WTC11 (cell line): ENCODE data around the gene SETD7.

ENCODE experiments used
- ATF1 ChIP-seq: sonication (generic); formaldehyde crosslinking; IDR thresholded peaks from 2 replicates; pipeline ENCODE4 v1.8.1; 2023; ENCODE audit warnings: mild to moderate bottlenecking, moderate library complexity, missing genetic modification reagents
- CTCF ChIP-seq: fragments of 200-600 bp; IDR thresholded peaks from 2 replicates; pipeline ENCODE4 v1.8.0; 2022; ENCODE audit warnings: antibody characterized with exemption
- ELF4 ChIP-seq: sonication (generic); formaldehyde crosslinking; IDR thresholded peaks from 2 replicates; pipeline ENCODE4 v1.8.1; 2022; ENCODE audit warnings: low read depth, mild to moderate bottlenecking, moderate library complexity, missing genetic modification reagents
- EMX1 ChIP-seq: fragments of 250-450 bp; sonication (Bioruptor Pico); IDR thresholded peaks from 2 replicates; pipeline ENCODE4 v1.8.0; 2021; ENCODE audit warnings: mild to moderate bottlenecking
- HMGA2 ChIP-seq: fragments of 250-450 bp; sonication (Bioruptor Pico); IDR thresholded peaks from 2 replicates; pipeline ENCODE4 v1.4.0; 2021; ENCODE audit warnings: mild to moderate bottlenecking, moderate library complexity
- MAX ChIP-seq: sonication (generic); formaldehyde crosslinking; IDR thresholded peaks from 2 replicates; pipeline ENCODE4 v1.8.0; 2022; ENCODE audit warnings: mild to moderate bottlenecking, missing genetic modification reagents

GRCh38 chr4:139453041-139453370, 103.0 kb downstream of the SETD7 start:
- no peak for TF ChIP-seq MAX (CRISPR knock-in tag)
- no peak for TF ChIP-seq HMGA2
- TF ChIP-seq CTCF = no peak
- TF ChIP-seq EMX1 (CRISPR knock-in tag) = no peak
- TF ChIP-seq ELF4 (CRISPR knock-in tag) = no peak
- no peak for TF ChIP-seq ATF1
